Measurements from ENCODE around the gene GPR3. TPM values are rescaled to one million over a fixed set of nuclear protein-coding genes. Genes with fewer than 3 reads are reported as not detected.

The GPR3 gene
- total RNA-seq, 1 experiment from 2014 or later = 0.95 TPM

- Histone ChIP-seq H3K4me3 (ENCODE audit: low read depth in 2 of 2, low read length in 2 of 2) (no peak overlapping the region), H3K36me3 (ENCODE audit: control insufficient read depth, insufficient read depth, low read length) (no peaks in the 10 kb centered on the region), H3K4me1 (ENCODE audit: control insufficient read depth, insufficient read depth, low read length) (peaks cover 5% of the 10 kb centered on the region), H3K27ac (ENCODE audit: low read length) (no peak overlapping the region), H3K9me3 (ENCODE audit: control insufficient read depth, insufficient read depth, low read depth, low read length) (no peaks in the 10 kb centered on the region), H3K27me3 (ENCODE audit: control insufficient read depth, insufficient read depth, low read length) (no peaks in the 10 kb centered on the region)
- ATAC-seq (no peak), DNase-seq (ENCODE audit: low read depth, low spot score) (no peak)
- intact Hi-C loops (cut with micrococcal nuclease; ENCODE audit: unreplicated experiment) = no loop called here
- no TSS peak for BruUV-seq (replicated peaks)
- CTCF ChIA-PET = no interaction called here
- POLR2A ChIA-PET = no interaction called here
- in situ Hi-C loops (cut with HindIII; ENCODE audit: low pct_unique_long_range_greater_than_20kb, low sequenced_read_pairs) = no loop called here
- TF ChIP-seq POLR2AphosphoS5 (IDR thresholded peaks at IDR 0.05; ENCODE audit: low read depth, low read length) = no peak
- no peak for TF ChIP-seq SIN3A (IDR thresholded peaks at IDR 0.05; ENCODE audit: borderline replicate concordance, insufficient read depth, low read depth, low read length)
- TF ChIP-seq CTCF (IDR thresholded peaks at IDR 0.05) = no peak
- TF ChIP-seq TCF7L2 (IDR thresholded peaks at IDR 0.05; ENCODE audit: low read depth, low read length) = no peak
- no peak for TF ChIP-seq REST (IDR thresholded peaks at IDR 0.05; ENCODE audit: insufficient read depth in 1 of 2, low read depth in 2 of 2, low read length in 1 of 2)
Measured at GRCh38 chr1:27423709-27424108, 31.3 kb downstream of the GPR3 start.

GRCh38 chr1:27427329-27427728, 34.9 kb downstream of the GPR3 start:
- ATAC-seq = no peak
- Histone ChIP-seq H3K4me1 (ENCODE audit: control insufficient read depth, insufficient read depth, low read length) (peaks cover 2% of the 10 kb centered on the region; the same call in 1 of the 2 replicates), H3K36me3 (ENCODE audit: control insufficient read depth, insufficient read depth, low read length) (no peaks in the 10 kb centered on the region), H3K4me3 (ENCODE audit: low read depth in 2 of 2, low read length in 2 of 2) (no peak overlapping the region), H3K27me3 (ENCODE audit: control insufficient read depth, insufficient read depth, low read length) (no peaks in the 10 kb centered on the region), H3K9me3 (ENCODE audit: control insufficient read depth, insufficient read depth, low read depth, low read length) (no peaks in the 10 kb centered on the region), H3K27ac (ENCODE audit: low read length) (no peak overlapping the region)
- DNase-seq (ENCODE audit: low read depth, low spot score) = no peak
- in situ Hi-C loops (cut with HindIII; ENCODE audit: low pct_unique_long_range_greater_than_20kb, low sequenced_read_pairs) = no loop called here
- POLR2A ChIA-PET = interaction anchor here (0.6 kb wide), 1 partner anchor 61 kb away, joined by 3 read pairs; no protein-coding TSS in a partner anchor
- TF ChIP-seq TCF7L2 (IDR thresholded peaks at IDR 0.05; ENCODE audit: low read depth, low read length) (no peak), SIN3A (IDR thresholded peaks at IDR 0.05; ENCODE audit: borderline replicate concordance, insufficient read depth, low read depth, low read length) (no peak), CTCF (IDR thresholded peaks at IDR 0.05) (no peak)
- CTCF ChIA-PET = no interaction called here
- BruUV-seq (replicated peaks) = no TSS peak
- intact Hi-C loops (cut with micrococcal nuclease; ENCODE audit: unreplicated experiment) = no loop called here

Data from Panc1 (cell line).